Stimulated activated CD8-positive, alpha-beta memory T cell treated with anti-CD3 and anti-CD28 coated beads, Interleukin-15, amount 100 ng/mL, for 1 hour (primary cell): ENCODE results near the gene GRK3.

Source experiments
- DNase-seq: peaks from one replicate; pipeline ENCODE4 v3.0.0-alpha.2; 2020; ENCODE audit warnings: low read depth

GRK3 gene

GRCh38 chr22:25663654-25664053 is 99.2 kb downstream of the GRK3 start:
- DNase-seq, result no peak

- DNase-seq, result no peak
Measured at GRCh38 chr22:25666308-25666707, 101.8 kb downstream of the GRK3 start.

GRCh38 chr22:25668437-25668836 is 104.0 kb downstream of the GRK3 start:
- DNase-seq, result no peak

- no peak for DNase-seq
Measured at GRCh38 chr22:25669253-25670069, 105.0 kb downstream of the GRK3 start.

- no peak for DNase-seq
Measured at GRCh38 chr22:25670070-25670461, 105.6 kb downstream of the GRK3 start.

- DNase-seq, result no peak
Measured at GRCh38 chr22:25672289-25673084, 108.0 kb downstream of the GRK3 start.

- DNase-seq, result no peak
Measured at GRCh38 chr22:25673713-25674112, 109.2 kb downstream of the GRK3 start.

GRCh38 chr22:25677631-25678030 is 113.2 kb downstream of the GRK3 start:
- no peak for DNase-seq

GRCh38 chr22:25680051-25680450 is 115.6 kb downstream of the GRK3 start:
- DNase-seq, result no peak

- no peak for DNase-seq
Measured at GRCh38 chr22:25680956-25681355, 116.5 kb downstream of the GRK3 start.

GRCh38 chr22:25682109-25682508 is 117.6 kb downstream of the GRK3 start:
- no peak for DNase-seq

GRCh38 chr22:25688627-25689026 is 124.2 kb downstream of the GRK3 start:
- DNase-seq, result no peak

- no peak for DNase-seq
Measured at GRCh38 chr22:25689631-25690030, 125.2 kb downstream of the GRK3 start.

- no peak for DNase-seq
Measured at GRCh38 chr22:25690798-25691197, 126.3 kb downstream of the GRK3 start.

GRCh38 chr22:25692397-25693267 is 128.2 kb downstream of the GRK3 start:
- no peak for DNase-seq

GRCh38 chr22:25693268-25693565 is 128.7 kb downstream of the GRK3 start:
- no peak for DNase-seq

GRCh38 chr22:25694196-25694907 is 129.9 kb downstream of the GRK3 start:
- no peak for DNase-seq

- no peak for DNase-seq
Measured at GRCh38 chr22:25695146-25695545, 130.7 kb downstream of the GRK3 start.

GRCh38 chr22:25696763-25697162 is 132.3 kb downstream of the GRK3 start:
- DNase-seq, result no peak

- no peak for DNase-seq
Measured at GRCh38 chr22:25697181-25697664, 132.7 kb downstream of the GRK3 start.

GRCh38 chr22:25697978-25698377 is 133.5 kb downstream of the GRK3 start:
- DNase-seq, result no peak

- DNase-seq, result no peak
Measured at GRCh38 chr22:25698461-25698860, 134.0 kb downstream of the GRK3 start.
